Activated CD8-positive, alpha-beta T cell treated with anti-CD3 and anti-CD28 coated beads, Interleukin-2, amount 10 ng/mL, durations not matched to agents 7 days and 5 days (primary cell): ENCODE data around the gene TDP1. TPM values are rescaled to one million over a fixed set of nuclear protein-coding genes. Genes with fewer than 3 reads are reported as not detected.
"Not testable (repeated sequence)": the region's sequence is repeated elsewhere in the genome, so short reads cannot be mapped to it uniquely, and the experiment has no call there.

Source experiments
- ATAC-seq: fragments of 150-1000 bp; cut with Tn5 transposase; one replicate; pipeline ENCODE4 v1.10.0; 2021; ENCODE audit warnings: moderate library complexity
- CTCF ChIA-PET: fragments of 350-600 bp; sonication (Branson Sonifier 250); formaldehyde crosslinking; loops from one replicate; lab custom pipeline; 2021; ENCODE audit warnings: antibody characterized with exemption; lab: Charles Lee
- POLR2A ChIA-PET: fragments of 350-600 bp; sonication (Branson Sonifier 250); formaldehyde crosslinking; loops from one replicate; lab custom pipeline; 2021; ENCODE audit warnings: antibody characterized with exemption; lab: Charles Lee
- DNase-seq: peaks from one replicate; pipeline ENCODE4 v3.0.0-alpha.2; 2020
- H3K27ac Mint-ChIP-seq: one replicate; pipeline ENCODE4 v1.8.0; 2021; ENCODE audit warnings: mild to moderate bottlenecking, mixed read lengths
- H3K27me3 Mint-ChIP-seq: one replicate; pipeline ENCODE4 v1.8.0; 2021; ENCODE audit warnings: low read depth, mixed read lengths
- H3K36me3 Mint-ChIP-seq: one replicate; pipeline ENCODE4 v1.8.0; 2021; ENCODE audit warnings: low read depth, mixed read lengths
- H3K4me1 Mint-ChIP-seq: one replicate; pipeline ENCODE4 v1.8.0; 2021; ENCODE audit warnings: low read depth, mixed read lengths
- H3K4me3 Mint-ChIP-seq: one replicate; pipeline ENCODE4 v1.8.0; 2021; ENCODE audit warnings: mild to moderate bottlenecking, mixed read lengths
- H3K9me3 Mint-ChIP-seq: one replicate; pipeline ENCODE4 v1.8.0; 2022; ENCODE audit warnings: mixed read lengths; ENCODE audit not compliant: insufficient read depth
- total RNA-seq, 2 experiments: library from RNA; stranded (reverse); gene quantifications; one replicate each; pipeline ENCODE4 v1.2.3, GENCODE V29; 2021

The TDP1 gene
- total RNA-seq, 2 experiments from 2014 or later = 82.0 to 89.7 TPM

DNA sequence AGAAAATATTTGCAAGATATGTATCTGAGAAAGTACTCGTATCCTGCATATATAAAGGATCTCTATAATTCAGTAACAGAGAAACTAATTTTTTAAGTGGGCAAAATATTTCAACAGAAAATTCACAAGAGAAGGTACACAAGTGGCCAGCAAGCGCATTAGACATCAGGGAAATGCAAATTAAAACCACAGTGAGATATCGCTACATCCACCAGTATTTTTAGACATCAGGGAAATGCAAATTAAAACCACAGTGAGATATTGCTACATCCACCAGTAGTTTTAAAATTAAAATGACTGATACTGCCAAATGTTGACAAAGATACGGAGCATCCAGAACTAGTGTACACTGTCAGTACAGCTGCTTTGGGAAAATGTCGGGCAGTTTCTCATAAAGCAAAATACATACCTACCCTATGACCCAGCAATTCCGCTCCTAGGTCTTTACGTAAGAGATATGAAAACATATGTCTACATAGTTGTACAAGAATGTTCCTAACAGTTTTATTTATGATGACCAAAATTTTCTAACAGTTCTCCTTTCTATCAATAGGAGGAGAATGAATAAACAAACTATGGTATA, 103.2 kb downstream of the TDP1 start:
- Mint-ChIP-seq H3K4me1 (peaks cover 24% of the 10 kb centered on the region), H3K27ac (no peak overlapping the region), H3K36me3 (no peaks in the 10 kb centered on the region), H3K9me3 (no peaks in the 10 kb centered on the region), H3K27me3 (peaks cover 63% of the 10 kb centered on the region), H3K4me3 (no peak overlapping the region)
- POLR2A ChIA-PET = no interaction called here
- DNase-seq (no peak), ATAC-seq (no peak)
- CTCF ChIA-PET = interaction anchor here (1.1 to 1.4 kb wide), 4 partner anchors 7 to 120 kb away, joined by 3 to 8 read pairs (median 4); no protein-coding TSS in a partner anchor

DNA sequence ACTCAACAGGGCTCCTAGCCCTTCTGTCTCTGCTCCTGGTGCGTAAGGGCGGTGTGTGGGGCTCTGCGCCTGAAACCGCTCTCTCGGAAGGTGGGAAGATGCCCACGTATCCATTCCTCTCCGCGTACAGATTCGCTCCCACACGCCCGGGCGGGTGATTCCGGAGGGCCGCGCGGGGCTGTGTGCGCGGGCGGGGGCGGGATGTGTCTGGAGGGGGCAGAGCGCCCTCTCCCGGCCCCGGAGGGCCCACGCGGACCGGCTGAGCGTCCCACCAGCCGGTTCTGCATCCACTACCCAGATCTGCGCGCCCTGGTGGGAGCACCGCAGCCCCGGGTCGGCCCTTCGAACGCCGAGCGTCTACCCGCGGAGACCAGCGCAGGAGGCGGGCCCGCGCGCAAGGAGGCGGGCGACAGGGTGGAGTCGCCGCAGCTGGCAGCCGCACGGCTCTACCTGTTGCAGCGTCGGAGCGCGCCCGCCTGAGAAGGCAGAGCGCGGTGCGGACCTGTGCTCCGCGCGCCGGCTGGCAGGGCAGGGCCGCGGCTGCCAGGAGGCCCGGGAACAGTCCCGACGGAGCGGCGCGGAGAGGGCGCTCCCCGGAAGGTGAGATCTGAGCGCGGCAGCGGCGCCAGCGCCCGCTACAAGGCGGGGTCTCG, 104.7 kb downstream of the TDP1 start:
- no peak overlapping the region for H3K27ac Mint-ChIP-seq
- DNase-seq (peak; percentile 65), ATAC-seq (peak; percentile 90)
- peaks cover 24% of the 10 kb centered on the region for H3K4me1 Mint-ChIP-seq
- H3K27me3 Mint-ChIP-seq = peaks cover 61% of the 10 kb centered on the region
- no peaks in the 10 kb centered on the region for H3K9me3 Mint-ChIP-seq
- ChIA-PET POLR2A (no interaction called here), CTCF (interaction anchor here (0.7 to 1.4 kb wide), 6 partner anchors 9 to 121 kb away, joined by 3 to 8 read pairs (median 4); no protein-coding TSS in a partner anchor)
- peak overlapping the region; percentile 70 for H3K4me3 Mint-ChIP-seq
- H3K36me3 Mint-ChIP-seq = no peaks in the 10 kb centered on the region

DNA sequence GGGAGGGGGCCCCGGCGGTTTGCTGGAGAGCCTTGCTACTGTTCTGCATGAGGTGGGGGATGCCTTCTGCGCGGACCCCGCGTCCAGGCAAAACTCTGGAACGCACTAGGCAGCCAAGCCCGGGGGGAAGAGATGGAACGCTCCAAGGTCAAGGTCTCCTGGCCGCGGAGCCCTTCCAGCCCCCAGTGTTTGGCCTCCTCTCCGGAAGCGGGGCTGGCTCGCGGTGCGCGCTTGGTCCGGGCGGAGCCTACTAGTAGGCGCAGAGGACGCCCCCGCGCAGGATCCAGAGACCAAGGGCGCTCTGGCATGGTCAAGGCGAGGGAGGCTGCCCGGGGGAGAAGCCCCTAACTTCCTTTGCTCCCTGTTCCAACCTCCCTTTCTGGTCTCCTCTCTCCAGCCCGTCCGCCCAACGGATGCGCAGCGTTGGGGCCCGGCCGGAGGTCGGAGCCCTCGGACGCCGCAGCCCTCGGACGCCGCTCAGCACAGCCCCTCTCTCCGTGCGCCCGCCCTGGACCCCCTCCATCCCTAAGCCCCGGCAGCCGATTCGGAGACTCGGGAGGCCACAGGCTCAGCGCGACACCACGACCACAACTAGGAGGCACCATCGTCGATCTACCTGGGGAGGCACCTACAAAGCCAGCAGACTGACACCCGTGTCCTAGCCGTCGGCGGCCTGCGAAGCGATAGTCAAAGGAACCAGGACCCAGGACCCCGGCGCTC, 105.4 kb downstream of the TDP1 start:
- H3K36me3 Mint-ChIP-seq = no peaks in the 10 kb centered on the region
- peak overlapping the region; percentile 70 for H3K4me3 Mint-ChIP-seq
- H3K4me1 Mint-ChIP-seq = peaks cover 24% of the 10 kb centered on the region
- peaks cover 58% of the 10 kb centered on the region for H3K27me3 Mint-ChIP-seq
- CTCF ChIA-PET = no interaction called here
- POLR2A ChIA-PET = interaction anchor here (0.6 kb wide), 1 partner anchor 32 kb away, joined by 3 read pairs; no protein-coding TSS in a partner anchor
- H3K9me3 Mint-ChIP-seq = no peaks in the 10 kb centered on the region
- DNase-seq = peak; percentile 41
- H3K27ac Mint-ChIP-seq = no peak overlapping the region
- peak; percentile 35 for ATAC-seq

DNA sequence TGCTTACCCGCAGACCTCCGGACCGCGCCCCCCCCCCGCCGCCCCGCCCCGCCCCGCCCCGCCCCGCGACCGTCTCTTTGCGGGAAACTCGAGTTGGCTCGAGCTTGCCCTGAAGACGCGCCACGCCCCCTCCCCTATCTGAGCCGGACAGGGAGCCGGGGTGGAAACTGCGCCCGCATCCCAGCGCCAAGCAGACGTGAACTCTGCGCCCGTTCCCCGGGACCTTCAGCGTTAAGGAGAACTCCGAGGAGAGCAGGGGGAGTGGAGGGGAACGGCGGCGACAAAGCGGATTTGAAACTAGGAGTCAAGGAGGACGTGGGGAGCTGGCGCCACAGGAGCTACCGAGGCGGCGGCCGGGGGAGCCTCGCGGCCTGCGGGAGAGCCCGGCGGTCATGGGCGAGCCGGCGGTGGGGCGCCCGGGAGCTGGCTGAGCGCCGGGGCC, 106.0 kb downstream of the TDP1 start, which contains the start of gene KCNK13:
Gene KCNK13, plus strand, starts transcription at position 310 of the 442 bp plus-strand sequence. CDS start 212 bp downstream, outside the sequence.
- no peak for DNase-seq
- ChIA-PET CTCF (interaction anchor here (1.2 kb wide), 1 partner anchor 89 kb away, joined by 3 read pairs; no protein-coding TSS in a partner anchor), POLR2A (interaction anchor here (0.6 kb wide), 1 partner anchor 33 kb away, joined by 3 read pairs; no protein-coding TSS in a partner anchor)
- H3K9me3 Mint-ChIP-seq = no peaks in the 10 kb centered on the region
- no peaks in the 10 kb centered on the region for H3K36me3 Mint-ChIP-seq
- H3K4me3 Mint-ChIP-seq = peak within 1 kb of the TSS; percentile 70
- peaks cover 24% of the 10 kb centered on the region for H3K4me1 Mint-ChIP-seq
- no peak for ATAC-seq
- H3K27me3 Mint-ChIP-seq = peaks cover 61% of the 10 kb centered on the region
- H3K27ac Mint-ChIP-seq = no peak within 1 kb of the TSS

DNA sequence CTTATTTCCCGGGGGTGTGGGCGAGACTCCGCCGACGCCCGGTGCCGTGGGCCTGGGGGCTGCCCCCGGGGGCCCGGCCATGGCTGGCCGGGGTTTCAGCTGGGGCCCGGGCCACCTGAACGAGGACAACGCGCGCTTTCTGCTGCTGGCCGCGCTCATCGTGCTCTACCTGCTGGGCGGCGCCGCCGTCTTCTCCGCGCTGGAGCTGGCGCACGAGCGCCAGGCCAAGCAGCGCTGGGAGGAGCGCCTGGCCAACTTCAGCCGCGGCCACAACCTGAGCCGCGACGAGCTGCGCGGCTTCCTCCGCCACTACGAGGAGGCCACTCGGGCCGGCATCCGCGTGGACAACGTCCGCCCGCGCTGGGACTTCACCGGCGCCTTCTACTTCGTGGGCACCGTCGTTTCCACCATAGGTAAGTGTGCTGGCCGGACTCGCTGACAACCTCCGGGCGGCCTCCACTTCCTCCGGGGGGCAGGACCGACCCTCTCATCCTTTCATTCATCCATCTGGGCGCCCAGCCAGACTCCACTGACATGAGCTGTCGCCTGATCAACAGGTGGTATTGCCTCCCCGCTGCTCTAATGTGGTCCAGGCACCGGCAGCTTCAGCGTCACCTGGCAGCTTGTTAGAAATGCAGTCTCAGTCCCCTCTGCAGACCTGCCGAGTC, 106.5 kb downstream of the TDP1 start:
- POLR2A ChIA-PET = no interaction called here
- ATAC-seq (no peak), DNase-seq (no peak)
- Mint-ChIP-seq H3K27ac (no peak overlapping the region), H3K27me3 (peaks cover 59% of the 10 kb centered on the region), H3K4me1 (peaks cover 24% of the 10 kb centered on the region), H3K9me3 (no peaks in the 10 kb centered on the region), H3K4me3 (peak overlapping the region; percentile 68), H3K36me3 (no peaks in the 10 kb centered on the region)
- CTCF ChIA-PET = interaction anchor here (1.2 to 1.4 kb wide), 2 partner anchors 89 to 90 kb away, joined by 3 read pairs; no protein-coding TSS in a partner anchor

DNA sequence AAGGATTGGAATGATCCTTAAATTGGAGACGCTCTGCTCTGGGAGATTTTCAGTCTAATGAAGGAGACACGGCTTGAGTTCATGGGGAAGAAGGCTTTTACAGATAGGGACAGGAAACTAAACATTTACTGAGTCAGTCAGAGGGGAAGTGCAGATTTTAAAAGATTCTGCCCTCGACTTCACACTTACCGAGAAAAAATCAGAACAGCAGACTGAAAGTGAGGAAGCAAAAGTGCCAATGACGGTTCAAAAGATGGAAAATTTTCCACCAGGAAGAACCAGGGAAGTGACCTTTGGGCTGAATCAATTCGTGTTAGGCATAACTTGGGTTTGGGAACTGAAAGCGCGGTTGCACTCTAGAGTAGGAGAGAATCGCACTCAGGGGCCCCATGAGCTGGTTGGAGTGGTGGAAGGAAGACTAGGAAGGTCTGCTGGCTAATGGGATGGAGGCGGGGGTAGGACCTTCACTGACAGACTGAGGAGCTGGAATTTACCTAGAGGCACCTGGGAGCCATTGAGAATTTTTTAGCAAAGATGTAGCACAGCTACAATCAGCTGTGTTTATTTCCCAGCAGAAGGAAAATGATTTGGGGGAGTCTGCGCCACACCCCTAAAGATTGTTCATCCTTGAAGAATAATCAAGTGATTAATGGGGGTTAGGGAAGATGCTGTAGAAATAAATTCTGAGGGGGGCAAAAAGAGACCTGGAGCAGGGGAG, 107.3 kb downstream of the TDP1 start:
- POLR2A ChIA-PET = interaction anchor here (0.6 kb wide), 1 partner anchor 365 kb away, joined by 3 read pairs; no protein-coding TSS in a partner anchor

DNA sequence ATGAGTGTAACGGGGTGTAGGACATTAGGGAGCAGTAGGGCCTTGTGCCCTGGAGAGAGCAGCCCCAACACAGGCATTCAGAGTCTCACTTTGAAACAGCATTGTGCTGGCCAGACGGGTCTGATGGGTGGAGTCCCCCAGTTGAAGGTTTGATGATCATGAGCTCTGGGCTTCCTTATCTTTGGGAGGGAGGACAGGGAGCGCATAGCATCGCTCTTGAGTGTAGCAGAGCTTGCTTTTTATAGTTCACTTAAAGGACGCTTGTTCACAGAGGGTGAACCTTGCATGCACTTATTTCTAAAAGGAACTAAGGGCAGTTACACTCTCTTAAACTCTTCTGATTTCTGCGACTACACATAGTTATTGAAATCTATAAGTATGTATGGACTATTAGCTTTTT, 116.6 kb downstream of the TDP1 start:
- POLR2A ChIA-PET = no interaction called here
- Mint-ChIP-seq H3K9me3 (no peaks in the 10 kb centered on the region), H3K27ac (no peak overlapping the region), H3K4me1 (no peaks in the 10 kb centered on the region), H3K4me3 (no peak overlapping the region), H3K27me3 (peaks cover 33% of the 10 kb centered on the region), H3K36me3 (no peaks in the 10 kb centered on the region)
- CTCF ChIA-PET = no interaction called here
- ATAC-seq = no peak
- no peak for DNase-seq

More for the DNA sequence above, 107.3 kb downstream of the TDP1 start:
- Mint-ChIP-seq H3K27ac (no peak overlapping the region), H3K4me1 (peaks cover 24% of the 10 kb centered on the region), H3K36me3 (no peaks in the 10 kb centered on the region), H3K4me3 (peak overlapping the region; percentile 68), H3K27me3 (peaks cover 58% of the 10 kb centered on the region), H3K9me3 (no peaks in the 10 kb centered on the region)
- CTCF ChIA-PET = interaction anchor here (1.2 to 1.4 kb wide), 3 partner anchors 89 to 123 kb away, joined by 3 to 4 read pairs (median 3); no protein-coding TSS in a partner anchor
- DNase-seq (no peak), ATAC-seq (no peak)

DNA sequence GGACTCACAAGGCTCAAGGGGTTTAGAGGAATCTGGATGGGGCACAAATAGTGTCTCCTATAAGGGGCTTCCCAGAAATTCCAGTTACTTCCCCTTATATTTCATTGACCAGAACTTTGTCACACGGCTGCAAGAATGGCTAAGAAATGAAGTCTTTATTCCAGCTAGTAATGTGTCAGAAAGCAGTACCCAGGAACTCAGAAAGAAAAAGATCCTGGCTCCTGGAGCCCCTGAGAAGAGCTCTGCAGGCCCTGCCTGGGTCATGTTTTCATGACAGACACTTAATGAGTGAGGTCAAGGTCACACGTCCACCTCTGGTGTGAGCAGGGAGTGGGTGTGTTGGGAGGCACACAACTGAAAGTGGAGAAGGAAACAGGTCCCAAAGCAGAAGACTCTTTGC, 123.8 kb downstream of the TDP1 start:
- ChIA-PET CTCF (no interaction called here), POLR2A (no interaction called here)
- Mint-ChIP-seq H3K27ac (no peak overlapping the region), H3K27me3 (peaks cover 39% of the 10 kb centered on the region), H3K4me1 (no peaks in the 10 kb centered on the region), H3K36me3 (no peaks in the 10 kb centered on the region), H3K4me3 (no peak overlapping the region), H3K9me3 (no peaks in the 10 kb centered on the region)
- no peak for DNase-seq
- ATAC-seq = no peak

DNA sequence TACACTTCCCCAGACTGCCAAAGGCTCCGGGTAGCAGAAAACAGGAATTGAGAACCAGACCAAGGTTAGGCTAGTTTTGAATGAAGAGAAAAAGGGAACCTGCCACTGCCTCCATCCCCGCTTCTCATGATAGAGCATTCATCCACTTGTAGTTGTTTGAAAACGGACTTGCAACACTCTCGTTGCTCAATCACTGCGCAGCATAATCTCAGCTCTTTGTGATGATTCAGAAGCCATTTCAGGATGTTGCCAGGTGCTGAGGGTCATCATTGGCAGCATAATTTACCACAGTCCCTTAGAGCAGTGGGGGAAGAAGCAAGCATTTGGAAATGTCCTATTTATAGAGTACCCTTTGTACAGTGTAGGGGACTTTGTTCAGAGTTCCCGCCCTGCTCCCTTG, 131.7 kb downstream of the TDP1 start:
- Mint-ChIP-seq H3K4me1 (no peaks in the 10 kb centered on the region), H3K27me3 (peaks cover 26% of the 10 kb centered on the region), H3K27ac (no peak overlapping the region), H3K4me3 (no peak overlapping the region), H3K36me3 (peaks cover 3% of the 10 kb centered on the region), H3K9me3 (no peaks in the 10 kb centered on the region)
- ChIA-PET CTCF (no interaction called here), POLR2A (no interaction called here)
- DNase-seq (no peak), ATAC-seq (no peak)

DNA sequence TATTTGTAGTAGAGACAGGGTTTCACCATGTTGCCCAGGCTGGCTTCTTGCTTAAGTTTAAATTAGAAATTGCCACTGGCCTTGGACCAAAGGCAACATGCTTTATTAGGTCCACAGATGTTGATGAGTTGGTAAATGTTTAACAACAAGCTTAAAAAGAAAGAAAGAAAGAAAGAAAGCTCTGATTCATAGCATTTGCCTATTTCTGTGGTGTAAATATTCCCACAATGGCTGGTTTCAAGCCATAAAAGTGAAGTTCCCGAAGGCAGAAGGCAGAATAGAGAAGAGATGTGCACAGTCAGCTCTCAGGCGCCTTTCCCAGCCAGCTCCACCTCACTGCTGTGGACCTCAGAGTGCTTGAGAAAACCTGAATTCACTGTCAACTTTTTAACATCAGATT, 132.4 kb downstream of the TDP1 start:
- no peak overlapping the region for H3K27ac Mint-ChIP-seq
- no peak for ATAC-seq
- DNase-seq = no peak
- peaks cover 3% of the 10 kb centered on the region for H3K36me3 Mint-ChIP-seq
- CTCF ChIA-PET = no interaction called here
- H3K4me1 Mint-ChIP-seq = peaks cover 3% of the 10 kb centered on the region
- peaks cover 20% of the 10 kb centered on the region for H3K27me3 Mint-ChIP-seq
- no peak overlapping the region for H3K4me3 Mint-ChIP-seq
- H3K9me3 Mint-ChIP-seq = no peaks in the 10 kb centered on the region
- POLR2A ChIA-PET = interaction anchor here (0.6 kb wide), 1 partner anchor 12 kb away, joined by 3 read pairs; no protein-coding TSS in a partner anchor

DNA sequence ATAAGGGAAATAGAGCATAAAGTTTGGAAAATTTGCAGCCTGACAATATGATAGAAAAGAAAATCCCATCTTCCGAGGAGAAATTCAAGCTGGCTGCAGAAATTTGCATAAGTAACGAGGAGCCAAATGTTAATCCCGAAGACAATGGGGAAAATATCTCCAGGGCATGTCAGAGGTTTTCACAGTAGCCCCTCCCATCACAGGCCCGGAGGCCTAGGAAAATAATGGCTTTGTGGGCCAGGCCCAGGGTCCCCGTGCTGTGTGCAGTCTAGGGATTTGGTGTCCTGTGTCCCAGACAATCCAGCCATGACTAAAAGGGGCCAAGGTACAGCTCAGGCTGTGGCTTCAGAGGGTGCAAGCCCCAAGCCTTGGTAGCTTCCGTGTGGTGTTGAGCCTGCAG, 133.8 kb downstream of the TDP1 start:
- H3K4me1 Mint-ChIP-seq = peaks cover 12% of the 10 kb centered on the region
- CTCF ChIA-PET, H3K4me3 Mint-ChIP-seq, POLR2A ChIA-PET, ATAC-seq, H3K27ac Mint-ChIP-seq, H3K9me3 Mint-ChIP-seq, H3K36me3 Mint-ChIP-seq, DNase-seq: not testable (repeated sequence)
- H3K27me3 Mint-ChIP-seq = peaks cover 10% of the 10 kb centered on the region
